ENCODE data around the gene PAK4. TPM values are rescaled to one million over a fixed set of nuclear protein-coding genes. Genes with fewer than 3 reads are reported as not detected.

Gene PAK4
- total and polyA plus RNA-seq, 2 of the 8 experiments (the other 6 are each of a cell fraction or from before 2014, with no cell fraction given): 50.7 to 64.4 TPM

DNA sequence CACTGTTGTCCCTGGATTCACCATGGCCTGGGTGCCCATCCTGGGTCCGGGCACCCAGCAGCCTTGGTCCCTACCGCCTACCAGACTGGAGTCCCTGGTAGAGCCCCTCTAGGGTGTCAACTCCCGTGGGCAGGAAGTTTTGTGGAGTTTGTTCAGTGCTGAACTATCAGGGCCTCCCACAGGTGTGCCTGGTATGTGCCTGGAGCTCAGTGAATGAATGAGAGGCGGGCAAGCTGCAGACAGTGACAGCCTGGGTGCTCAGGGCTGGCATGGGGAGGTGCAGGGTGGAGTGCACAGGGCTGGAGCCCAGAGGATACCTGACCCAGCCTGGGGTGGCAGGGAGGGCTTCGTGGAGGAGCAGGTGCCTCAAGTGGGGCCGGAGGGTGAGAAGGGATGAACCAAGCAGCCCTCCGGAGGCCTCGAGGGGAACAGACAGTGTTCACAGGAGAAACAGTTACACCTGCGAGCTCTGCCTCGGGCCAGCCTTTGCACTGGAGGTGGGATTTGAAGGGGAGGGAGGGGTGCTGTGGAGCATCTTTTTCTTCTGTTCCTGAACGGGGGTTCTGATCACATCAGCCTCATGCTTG lies 29.6 kb downstream of the PAK4 start:
- 82% methylated on average over 10 of the region's 11 CpGs; no CpG with 5 or more reads in 1 of the 2 experiments for WGBS, 2 experiments (ENCODE audit: extremely low coverage in 1 of 2, insufficient coverage in 1 of 2, insufficient read length in 1 of 2, insufficient replicate concordance in 2 of 2, low coverage in 1 of 2, low lambda C conversion rate in 2 of 2, missing lambda C conversion rate in 1 of 2)
- Histone ChIP-seq H2BK12ac (ENCODE audit: low read depth, low read length) (peak overlapping the region; percentile 68; the same call in 1 of the 2 replicates), H2AK5ac (ENCODE audit: low read depth, low read length) (peak overlapping the region; percentile 70; the same call in 1 of the 2 replicates), H3K14ac (ENCODE audit: insufficient read length) (no peak overlapping the region), H3K56ac (replicated peaks; ENCODE audit: insufficient read length, low read depth, low read length) (no peak overlapping the region), H3K27ac (ENCODE audit: low read depth, low read length) (no peak overlapping the region), H4K20me1 (replicated peaks in 1 of 2; ENCODE audit: control insufficient read depth in 1 of 2, insufficient read depth in 2 of 2, low read length in 2 of 2) (peaks cover 17 to 31% of the 10 kb centered on the region in 2 experiments), H2BK5ac (ENCODE audit: low read depth, low read length) (no peak overlapping the region; the same call in 1 of the 2 replicates), H3K79me1 (ENCODE audit: low read depth, low read length) (peaks cover 30% of the 10 kb centered on the region), H3K9ac (replicated peaks in 1 of 4; ENCODE audit: extremely low read depth in 1 of 4, low read depth in 3 of 4, low read length in 3 of 4) (no peak overlapping the region), H3K4ac (replicated peaks; ENCODE audit: insufficient read length, low read depth, low read length) (no peak overlapping the region), H2BK15ac (ENCODE audit: low read length) (0 out of 2 replicates have a peak overlapping the region, but pooled peaks have one; percentile 72), H2AFZ (ENCODE audit: low read length) (no peak overlapping the region), H4K91ac (replicated peaks; ENCODE audit: insufficient read length, low read length) (no peak overlapping the region), H2BK20ac (ENCODE audit: low read length) (0 out of 2 replicates have a peak overlapping the region, but pooled peaks have one; percentile 32), H3K4me3 (ENCODE audit: extremely low read depth in 1 of 4, insufficient read depth in 2 of 4, low read depth in 3 of 4, low read length in 4 of 4) (no peak overlapping the region), H4K8ac (ENCODE audit: extremely low read depth, insufficient read depth, low read length) (no peak overlapping the region), H3K79me2 (ENCODE audit: control insufficient read depth in 1 of 2, insufficient read depth in 2 of 2, low read length in 2 of 2) (peaks cover 0 to 54% of the 10 kb centered on the region in 2 experiments; a peak in 2 of 4 replicates), H3K23ac (ENCODE audit: insufficient read length) (no peak overlapping the region), H4K5ac (ENCODE audit: insufficient read length, low read depth, low read length) (no peak overlapping the region), H3K4me1 (replicated peaks in 1 of 4; ENCODE audit: control insufficient read depth in 3 of 4, insufficient read depth in 4 of 4, low read length in 3 of 4) (peaks cover 4 to 42% (median 21%) of the 10 kb centered on the region in 4 experiments), H3K18ac (ENCODE audit: extremely low read depth, low read length) (peak overlapping the region; percentile 90; the same call in 1 of the 2 replicates), H3K4me2 (ENCODE audit: insufficient read depth in 1 of 2, low read depth in 2 of 2, low read length in 2 of 2) (peak overlapping the region in 1 of 2 experiments; percentile 3; a peak in 1 of 4 replicates), H3K36me3 (ENCODE audit: control insufficient read depth in 2 of 4, insufficient read depth in 4 of 4, low read length in 3 of 4) (no peaks in the 10 kb centered on the region; a peak in 2 of 8 replicates), H3K23me2 (ENCODE audit: low read depth, low read length) (peaks cover 3% of the 10 kb centered on the region; the same call in 1 of the 2 replicates), H3K9me3 (ENCODE audit: insufficient read depth in 2 of 2, low read depth in 1 of 2, low read length in 1 of 2) (no peaks in the 10 kb centered on the region), H3K27me3 (replicated peaks in 1 of 4; ENCODE audit: control insufficient read depth in 3 of 4, extremely low read depth in 1 of 4, insufficient read depth in 3 of 4, low read length in 3 of 4) (peaks cover 0 to 1% (median 0%) of the 10 kb centered on the region in 4 experiments; a peak in 1 of 7 replicates), H2BK120ac (replicated peaks; ENCODE audit: low read depth, low read length) (no peak overlapping the region)
- CTCF ChIA-PET (ENCODE audit: partially characterized antibody): interaction anchor here (0.6 to 5.8 kb wide), 12 partner anchors 9 to 168 kb away, joined by 3 to 27 read pairs (median 5); no protein-coding TSS in a partner anchor
- FAIRE-seq: no peak
- DNase-seq (ENCODE audit: low read depth in 1 of 2, low spot score in 2 of 2): no peak
- POLR2A ChIA-PET (ENCODE audit: partially characterized antibody): interaction anchor here (1.3 to 1.4 kb wide), 2 partner anchors 19 to 26 kb away, joined by 3 to 4 read pairs; no protein-coding TSS in a partner anchor
- TF ChIP-seq RXRA (IDR thresholded peaks at IDR 0.05; ENCODE audit: insufficient read depth, low read depth, low read length): no peak
- no peak for TF ChIP-seq TBP (IDR thresholded peaks at IDR 0.05; ENCODE audit: low read depth, low read length)
- TF ChIP-seq RAD21 (IDR thresholded peaks at IDR 0.05 in 1 of 2, conservative IDR thresholded peaks at IDR 0.05 in 1 of 2; ENCODE audit: low read depth in 2 of 2, low read length in 2 of 2): peak in 1 of 2 experiments; percentile 36; a peak in 1 of 4 replicates
- TF ChIP-seq KDM1A (IDR thresholded peaks at IDR 0.05; ENCODE audit: borderline replicate concordance, low read length): no peak
- no peak for TF ChIP-seq SP1 (IDR thresholded peaks at IDR 0.05; ENCODE audit: low read depth, low read length)
- TF ChIP-seq, protein P1, sequence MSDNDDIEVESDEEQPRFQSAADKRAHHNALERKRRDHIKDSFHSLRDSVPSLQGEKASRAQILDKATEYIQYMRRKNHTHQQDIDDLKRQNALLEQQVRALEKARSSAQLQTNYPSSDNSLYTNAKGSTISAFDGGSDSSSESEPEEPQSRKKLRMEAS (IDR thresholded peaks at IDR 0.05): 0 out of 2 replicates have a peak, but pooled peaks have one; percentile 13
- no peak for TF ChIP-seq SRF (IDR thresholded peaks at IDR 0.05; ENCODE audit: low read depth, low read length)
- TF ChIP-seq, protein P2, sequence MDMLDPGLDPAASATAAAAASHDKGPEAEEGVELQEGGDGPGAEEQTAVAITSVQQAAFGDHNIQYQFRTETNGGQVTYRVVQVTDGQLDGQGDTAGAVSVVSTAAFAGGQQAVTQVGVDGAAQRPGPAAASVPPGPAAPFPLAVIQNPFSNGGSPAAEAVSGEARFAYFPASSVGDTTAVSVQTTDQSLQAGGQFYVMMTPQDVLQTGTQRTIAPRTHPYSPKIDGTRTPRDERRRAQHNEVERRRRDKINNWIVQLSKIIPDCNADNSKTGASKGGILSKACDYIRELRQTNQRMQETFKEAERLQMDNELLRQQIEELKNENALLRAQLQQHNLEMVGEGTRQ (IDR thresholded peaks at IDR 0.05; ENCODE audit: low read length): no peak
- no peak for TF ChIP-seq SIRT6 (IDR thresholded peaks at IDR 0.05; ENCODE audit: low read length)
